GM21619 (cell line): ENCODE measurements around the gene B3GNT7.
"Not testable (repeated sequence)": the region's sequence is repeated elsewhere in the genome, so short reads cannot be mapped to it uniquely, and the experiment has no call there.

Source experiments
- ATAC-seq: cut with Tn5 transposase; IDR thresholded peaks from one replicate; pipeline ENCODE4 v1.9.1; 2021; ENCODE audit not compliant: unreplicated experiment

Gene B3GNT7

GRCh38 chr2:231395188-231396057 is at the start of gene B3GNT7:
B3GNT7 (plus strand) TSS chr2:231395710; CDS start chr2:231395804, 94 bp downstream.
- ATAC-seq = peak; percentile 11

- no peak for ATAC-seq
Observed at GRCh38 chr2:231347081-231347480, 48.4 kb upstream of the B3GNT7 start.

GRCh38 chr2:231347638-231348037 is 47.9 kb upstream of the B3GNT7 start:
- ATAC-seq = no peak

- ATAC-seq = no peak
Observed at GRCh38 chr2:231348173-231348572, 47.3 kb upstream of the B3GNT7 start.

- no peak for ATAC-seq
Observed at GRCh38 chr2:231348704-231349373, 46.7 kb upstream of the B3GNT7 start.

GRCh38 chr2:231349374-231349735 is 46.2 kb upstream of the B3GNT7 start:
- not testable (repeated sequence) for ATAC-seq

GRCh38 chr2:231351648-231352047 is 43.9 kb upstream of the B3GNT7 start:
- no peak for ATAC-seq

GRCh38 chr2:231353469-231353868 is 42.0 kb upstream of the B3GNT7 start:
- ATAC-seq = no peak

- no peak for ATAC-seq
Observed at GRCh38 chr2:231355508-231356465, 39.7 kb upstream of the B3GNT7 start.

- ATAC-seq = no peak
Observed at GRCh38 chr2:231356466-231356844, 39.1 kb upstream of the B3GNT7 start.

- ATAC-seq = no peak
Observed at GRCh38 chr2:231357048-231357447, 38.5 kb upstream of the B3GNT7 start.

- no peak for ATAC-seq
Observed at GRCh38 chr2:231357931-231358330, 37.6 kb upstream of the B3GNT7 start.

- ATAC-seq = no peak
Observed at GRCh38 chr2:231359441-231359840, 36.1 kb upstream of the B3GNT7 start.

GRCh38 chr2:231359948-231360347 is 35.6 kb upstream of the B3GNT7 start:
- ATAC-seq = no peak

- ATAC-seq = no peak
Observed at GRCh38 chr2:231360401-231360800, 35.1 kb upstream of the B3GNT7 start.

GRCh38 chr2:231360881-231361371 is 34.6 kb upstream of the B3GNT7 start:
- ATAC-seq = no peak

- peak; percentile 98 for ATAC-seq
Observed at GRCh38 chr2:231361701-231362554, 33.6 kb upstream of the B3GNT7 start.

- no peak for ATAC-seq
Observed at GRCh38 chr2:231362555-231363184, 32.8 kb upstream of the B3GNT7 start.

GRCh38 chr2:231364061-231364460 is 31.4 kb upstream of the B3GNT7 start:
- no peak for ATAC-seq
